ENCODE measurements around the gene CDK2. TPM values are rescaled to one million over a fixed set of nuclear protein-coding genes. Genes with fewer than 3 reads are reported as not detected.

CDK2 gene
- total RNA-seq, 1 donor from 2014 or later = 82.8 TPM

DNA sequence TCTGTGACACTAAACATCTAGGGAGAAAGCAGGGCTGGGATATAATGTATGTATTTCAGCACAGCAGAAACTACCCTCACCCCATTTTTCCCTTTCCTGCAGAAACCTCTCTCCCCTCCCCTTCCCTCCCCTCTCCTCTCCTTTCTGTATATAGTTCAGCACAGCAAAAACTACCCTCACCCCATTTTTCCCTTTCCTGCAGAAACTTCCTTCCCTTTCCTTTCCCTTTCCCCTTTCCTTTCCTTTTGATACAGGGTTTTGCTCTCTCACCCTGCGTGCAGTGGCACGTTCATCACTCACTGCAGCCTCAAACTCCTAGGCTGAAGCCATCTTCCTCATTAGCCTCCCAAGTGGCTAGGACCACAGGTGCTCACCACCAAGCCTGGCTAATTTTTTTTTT is 2.9 kb upstream of the CDK2 start:
- Mint-ChIP-seq H3K9me3 (no peaks in the 10 kb centered on the region), H3K36me3 (peaks cover 8% of the 10 kb centered on the region), H3K27ac (no peak overlapping the region), H3K27me3 (no peaks in the 10 kb centered on the region), H3K4me1 (ENCODE audit: unreplicated experiment) (peaks cover 23% of the 10 kb centered on the region), H3K4me3 (no peak overlapping the region)
- TF ChIP-seq, protein P1, sequence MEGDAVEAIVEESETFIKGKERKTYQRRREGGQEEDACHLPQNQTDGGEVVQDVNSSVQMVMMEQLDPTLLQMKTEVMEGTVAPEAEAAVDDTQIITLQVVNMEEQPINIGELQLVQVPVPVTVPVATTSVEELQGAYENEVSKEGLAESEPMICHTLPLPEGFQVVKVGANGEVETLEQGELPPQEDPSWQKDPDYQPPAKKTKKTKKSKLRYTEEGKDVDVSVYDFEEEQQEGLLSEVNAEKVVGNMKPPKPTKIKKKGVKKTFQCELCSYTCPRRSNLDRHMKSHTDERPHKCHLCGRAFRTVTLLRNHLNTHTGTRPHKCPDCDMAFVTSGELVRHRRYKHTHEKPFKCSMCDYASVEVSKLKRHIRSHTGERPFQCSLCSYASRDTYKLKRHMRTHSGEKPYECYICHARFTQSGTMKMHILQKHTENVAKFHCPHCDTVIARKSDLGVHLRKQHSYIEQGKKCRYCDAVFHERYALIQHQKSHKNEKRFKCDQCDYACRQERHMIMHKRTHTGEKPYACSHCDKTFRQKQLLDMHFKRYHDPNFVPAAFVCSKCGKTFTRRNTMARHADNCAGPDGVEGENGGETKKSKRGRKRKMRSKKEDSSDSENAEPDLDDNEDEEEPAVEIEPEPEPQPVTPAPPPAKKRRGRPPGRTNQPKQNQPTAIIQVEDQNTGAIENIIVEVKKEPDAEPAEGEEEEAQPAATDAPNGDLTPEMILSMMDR (conservative IDR thresholded peaks at IDR 0.05) = no peak
- DNase-seq (ENCODE audit: extremely low spot score, unreplicated experiment) = no peak

- TF ChIP-seq, protein P1 (conservative IDR thresholded peaks at IDR 0.05) = no peak
- Mint-ChIP-seq H3K9me3 (no peaks in the 10 kb centered on the region), H3K36me3 (peaks cover 8% of the 10 kb centered on the region), H3K4me1 (ENCODE audit: unreplicated experiment) (peaks cover 23% of the 10 kb centered on the region), H3K27me3 (no peaks in the 10 kb centered on the region), H3K4me3 (peak overlapping the region; percentile 96), H3K27ac (peak overlapping the region; percentile 94)
- DNase-seq (ENCODE audit: extremely low spot score, unreplicated experiment) = no peak
These were observed 1.4 kb upstream of the CDK2 start for GRCh38 chr12:55965240-55965639.

GRCh38 chr12:55965941-55966407 is 656 bp upstream of the CDK2 start, which contains the start of gene PMEL:
Gene PMEL, minus strand, starts transcription at chr12:55966042. Its CDS starts 31 bp downstream, at chr12:55966011.
- H3K36me3 Mint-ChIP-seq = peaks cover 8% of the 10 kb centered on the region
- peaks cover 23% of the 10 kb centered on the region for H3K4me1 Mint-ChIP-seq (ENCODE audit: unreplicated experiment)
- no peaks in the 10 kb centered on the region for H3K9me3 Mint-ChIP-seq
- DNase-seq (ENCODE audit: extremely low spot score, unreplicated experiment) = no peak
- TF ChIP-seq, protein P1 (conservative IDR thresholded peaks at IDR 0.05) = no peak
- H3K27ac Mint-ChIP-seq = peak within 1 kb of the TSS; percentile 94
- H3K27me3 Mint-ChIP-seq = no peaks in the 10 kb centered on the region
- H3K4me3 Mint-ChIP-seq = peak within 1 kb of the TSS; percentile 96

DNA sequence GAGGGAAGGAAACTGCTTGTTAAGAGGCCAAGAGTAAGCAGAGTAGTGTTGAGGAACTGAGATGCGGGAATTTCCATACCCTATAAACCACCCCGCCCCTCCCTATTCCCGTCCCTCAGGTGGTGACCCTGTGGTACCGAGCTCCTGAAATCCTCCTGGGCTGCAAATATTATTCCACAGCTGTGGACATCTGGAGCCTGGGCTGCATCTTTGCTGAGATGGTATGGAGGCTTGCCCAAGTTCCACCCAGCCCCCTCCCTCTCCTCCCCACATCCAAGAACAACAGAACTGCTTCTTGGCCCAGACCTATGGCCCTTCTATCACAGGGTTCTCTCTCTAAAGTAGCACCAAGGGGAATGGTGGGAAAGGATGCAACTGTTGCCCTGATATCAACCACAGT is 2.7 kb downstream of the CDK2 start:
- Mint-ChIP-seq H3K9me3 (no peaks in the 10 kb centered on the region), H3K4me3 (no peak overlapping the region), H3K36me3 (peaks cover 8% of the 10 kb centered on the region), H3K4me1 (ENCODE audit: unreplicated experiment) (peaks cover 23% of the 10 kb centered on the region), H3K27me3 (no peaks in the 10 kb centered on the region), H3K27ac (no peak overlapping the region)
- TF ChIP-seq, protein P1 (conservative IDR thresholded peaks at IDR 0.05) = no peak
- DNase-seq (ENCODE audit: extremely low spot score, unreplicated experiment) = no peak

- Mint-ChIP-seq H3K27ac (no peak overlapping the region), H3K4me3 (no peak overlapping the region), H3K4me1 (ENCODE audit: unreplicated experiment) (peaks cover 17% of the 10 kb centered on the region), H3K9me3 (no peaks in the 10 kb centered on the region), H3K27me3 (no peaks in the 10 kb centered on the region), H3K36me3 (peaks cover 10% of the 10 kb centered on the region)
- TF ChIP-seq, protein P1 (conservative IDR thresholded peaks at IDR 0.05) = no peak
- DNase-seq (ENCODE audit: extremely low spot score, unreplicated experiment) = no peak
These were observed 4.1 kb downstream of the CDK2 start for GRCh38 chr12:55970775-55971174.

DNA sequence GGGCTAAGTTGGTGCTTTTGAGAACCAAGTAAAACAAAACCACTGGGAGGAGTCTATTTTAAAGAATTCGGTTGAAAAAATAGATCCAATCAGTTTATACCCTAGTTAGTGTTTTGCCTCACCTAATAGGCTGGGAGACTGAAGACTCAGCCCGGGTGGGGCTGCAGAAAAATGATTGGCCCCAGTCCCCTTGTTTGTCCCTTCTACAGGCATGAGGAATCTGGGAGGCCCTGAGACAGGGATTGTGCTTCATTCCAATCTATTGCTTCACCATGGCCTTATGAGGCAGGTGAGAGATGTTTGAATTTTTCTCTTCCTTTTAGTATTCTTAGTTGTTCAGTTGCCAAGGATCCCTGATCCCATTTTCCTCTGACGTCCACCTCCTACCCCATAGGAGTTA is 5.4 kb downstream of the CDK2 start:
- TF ChIP-seq, protein P1 (conservative IDR thresholded peaks at IDR 0.05) = no peak
- H3K4me3 Mint-ChIP-seq = no peak overlapping the region
- no peak for DNase-seq (ENCODE audit: extremely low spot score, unreplicated experiment)
- peaks cover 16% of the 10 kb centered on the region for H3K36me3 Mint-ChIP-seq
- peaks cover 20% of the 10 kb centered on the region for H3K4me1 Mint-ChIP-seq (ENCODE audit: unreplicated experiment)
- no peak overlapping the region for H3K27ac Mint-ChIP-seq
- H3K27me3 Mint-ChIP-seq = no peaks in the 10 kb centered on the region
- no peaks in the 10 kb centered on the region for H3K9me3 Mint-ChIP-seq

Data from type B pancreatic cell (in vitro differentiated cells).